Esophagus squamous epithelium (tissue), 4 donors: ENCODE data around the gene HINT2.

Experiments used
- POLR2A ChIP-seq, 4 donors: fragments of 450-650 bp; IDR thresholded peaks; one replicate each; pipeline ENCODE4 v1.6.1; 2017; ENCODE audit warnings: antibody characterized with exemption in 4 of 4, mild to moderate bottlenecking in 4 of 4, moderate library complexity in 3 of 4
- TF ChIP-seq, protein P1 (sequence below), 6 experiments: fragments of 450-650 bp in 4 of 6; fragments of 200-600 bp in 2 of 6; sonication (generic) in 2 of 6; IDR thresholded peaks; one replicate each; pipeline ENCODE4 v1.5.1; 2016 to 2019; ENCODE audit warnings: antibody characterized with exemption in 6 of 6, mild to moderate bottlenecking in 4 of 6, moderate library complexity in 4 of 6

GRCh38 chr9:35776018-35776417 lies 38.8 kb downstream of the HINT2 start:
- TF ChIP-seq, protein P1, sequence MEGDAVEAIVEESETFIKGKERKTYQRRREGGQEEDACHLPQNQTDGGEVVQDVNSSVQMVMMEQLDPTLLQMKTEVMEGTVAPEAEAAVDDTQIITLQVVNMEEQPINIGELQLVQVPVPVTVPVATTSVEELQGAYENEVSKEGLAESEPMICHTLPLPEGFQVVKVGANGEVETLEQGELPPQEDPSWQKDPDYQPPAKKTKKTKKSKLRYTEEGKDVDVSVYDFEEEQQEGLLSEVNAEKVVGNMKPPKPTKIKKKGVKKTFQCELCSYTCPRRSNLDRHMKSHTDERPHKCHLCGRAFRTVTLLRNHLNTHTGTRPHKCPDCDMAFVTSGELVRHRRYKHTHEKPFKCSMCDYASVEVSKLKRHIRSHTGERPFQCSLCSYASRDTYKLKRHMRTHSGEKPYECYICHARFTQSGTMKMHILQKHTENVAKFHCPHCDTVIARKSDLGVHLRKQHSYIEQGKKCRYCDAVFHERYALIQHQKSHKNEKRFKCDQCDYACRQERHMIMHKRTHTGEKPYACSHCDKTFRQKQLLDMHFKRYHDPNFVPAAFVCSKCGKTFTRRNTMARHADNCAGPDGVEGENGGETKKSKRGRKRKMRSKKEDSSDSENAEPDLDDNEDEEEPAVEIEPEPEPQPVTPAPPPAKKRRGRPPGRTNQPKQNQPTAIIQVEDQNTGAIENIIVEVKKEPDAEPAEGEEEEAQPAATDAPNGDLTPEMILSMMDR (IDR thresholded peaks at IDR 0.05) = no peak
- TF ChIP-seq POLR2A (IDR thresholded peaks at IDR 0.05) = no peak
